ENCODE measurements around the gene ZNF664.
A peak's percentile ranks its signal among the peaks of the same experiment; 100 is the strongest.
"Not testable (repeated sequence)": the region's sequence is repeated elsewhere in the genome, so short reads cannot be mapped to it uniquely, and the experiment has no call there.

ZNF664 gene

DNA sequence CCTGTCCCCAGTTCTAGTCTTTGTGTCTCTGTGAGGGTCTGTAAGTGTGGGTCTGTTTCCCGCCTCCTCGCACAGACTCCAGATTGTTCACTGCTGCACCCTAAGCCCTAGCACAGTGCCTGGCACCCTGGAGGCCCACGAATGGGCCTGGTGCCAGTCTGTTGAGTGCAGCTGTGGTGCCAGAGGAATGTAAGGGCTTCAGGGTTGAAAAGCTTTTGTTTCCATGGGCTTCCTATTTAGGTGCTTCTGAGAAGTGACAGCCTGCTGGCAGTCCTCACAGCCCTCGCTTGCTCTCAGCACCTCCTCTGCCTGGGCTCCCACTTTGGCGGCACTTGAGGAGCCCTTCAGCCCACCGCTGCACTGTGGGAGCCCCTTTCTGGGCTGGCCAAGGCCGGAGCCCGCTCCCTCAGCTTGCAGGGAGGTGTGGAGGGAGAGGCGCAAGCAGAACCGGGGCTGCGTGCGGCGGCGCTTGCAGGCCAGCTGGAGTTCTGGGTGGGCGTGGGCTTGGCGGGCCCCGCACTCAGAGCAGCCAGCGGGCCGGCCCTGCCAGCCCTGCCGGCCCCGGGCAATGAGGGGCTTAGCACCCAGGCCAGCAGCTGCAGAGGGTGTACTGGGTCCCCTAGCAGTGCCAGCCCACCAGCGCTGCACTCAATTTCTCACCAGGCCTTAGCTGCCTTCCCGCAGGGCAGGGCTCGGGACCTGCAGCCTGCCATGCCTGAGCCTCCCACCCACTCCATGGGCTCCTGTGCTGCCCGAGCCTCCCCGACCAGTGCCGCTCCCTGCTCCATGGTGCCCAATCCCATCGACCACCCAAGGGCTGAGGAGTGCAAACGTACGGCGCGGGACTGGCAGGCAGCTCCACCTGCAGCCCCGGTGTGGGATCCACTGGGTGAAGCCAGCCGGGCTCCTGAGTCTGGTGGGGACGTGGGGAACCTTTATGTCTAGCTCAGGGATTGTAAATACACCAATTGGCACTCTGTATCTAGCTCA lies 26.2 kb upstream of the ZNF664 start:
- H3K27ac Mint-ChIP-seq, result peak overlapping the region; percentile 48
- not testable (repeated sequence) for ATAC-seq
- peaks cover 11% of the 10 kb centered on the region for H3K4me1 Mint-ChIP-seq

DNA sequence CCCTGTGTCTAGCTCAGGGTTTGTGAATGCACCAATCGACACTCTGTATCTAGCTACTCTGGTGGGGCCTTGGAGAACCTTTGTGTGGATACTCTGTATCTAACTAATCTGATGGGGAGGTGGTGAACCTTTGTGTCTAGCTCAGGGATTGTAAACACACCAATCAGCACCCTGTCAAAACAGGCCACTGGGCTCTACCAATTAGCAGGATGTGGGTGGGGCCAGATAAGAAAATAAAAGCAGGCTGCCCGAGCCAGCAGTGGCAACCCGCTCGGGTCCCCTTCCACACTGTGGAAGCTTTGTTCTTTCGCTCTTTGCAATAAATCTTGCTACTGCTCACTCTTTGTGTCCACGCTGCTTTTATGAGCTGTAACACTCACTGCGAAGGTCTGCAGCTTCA lies 25.5 kb upstream of the ZNF664 start:
- not testable (repeated sequence) for H3K27ac Mint-ChIP-seq; ATAC-seq; H3K4me3 Mint-ChIP-seq; H3K36me3 Mint-ChIP-seq; H3K9me3 Mint-ChIP-seq; DNase-seq (ENCODE audit: low spot score in 2 of 2)
- peaks cover 11% of the 10 kb centered on the region for H3K4me1 Mint-ChIP-seq

More for the DNA sequence above, 26.2 kb upstream of the ZNF664 start:
- not testable (repeated sequence) for H3K4me3 Mint-ChIP-seq; H3K9me3 Mint-ChIP-seq; DNase-seq (ENCODE audit: low spot score in 2 of 2)
- peaks cover 15% of the 10 kb centered on the region for H3K36me3 Mint-ChIP-seq

DNA sequence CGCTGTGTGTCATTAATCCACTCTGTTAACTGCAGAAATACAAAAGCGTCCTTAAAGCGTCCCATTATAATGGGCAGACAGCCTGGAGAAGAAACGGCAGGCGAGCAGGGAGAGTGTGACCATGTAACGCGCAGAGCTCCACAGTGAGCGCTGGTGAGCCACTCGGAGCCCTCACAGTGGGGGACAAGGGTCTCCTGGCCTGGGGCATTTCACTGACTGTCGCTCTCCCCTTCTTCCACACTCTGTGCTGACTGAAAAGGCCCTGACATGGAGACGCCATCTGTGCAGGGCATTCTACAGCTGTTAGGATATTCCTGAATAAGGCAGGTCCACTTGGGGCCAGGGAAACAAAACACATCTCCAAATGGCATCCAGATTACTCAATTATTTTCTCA lies 24.6 kb upstream of the ZNF664 start:
- Mint-ChIP-seq H3K9me3 (no peaks in the 10 kb centered on the region), H3K4me3 (no peak overlapping the region), H3K4me1 (peaks cover 11% of the 10 kb centered on the region), H3K27ac (no peak overlapping the region), H3K36me3 (peaks cover 6% of the 10 kb centered on the region)
- ATAC-seq (no peak), DNase-seq (ENCODE audit: low spot score in 2 of 2) (no peak)

DNA sequence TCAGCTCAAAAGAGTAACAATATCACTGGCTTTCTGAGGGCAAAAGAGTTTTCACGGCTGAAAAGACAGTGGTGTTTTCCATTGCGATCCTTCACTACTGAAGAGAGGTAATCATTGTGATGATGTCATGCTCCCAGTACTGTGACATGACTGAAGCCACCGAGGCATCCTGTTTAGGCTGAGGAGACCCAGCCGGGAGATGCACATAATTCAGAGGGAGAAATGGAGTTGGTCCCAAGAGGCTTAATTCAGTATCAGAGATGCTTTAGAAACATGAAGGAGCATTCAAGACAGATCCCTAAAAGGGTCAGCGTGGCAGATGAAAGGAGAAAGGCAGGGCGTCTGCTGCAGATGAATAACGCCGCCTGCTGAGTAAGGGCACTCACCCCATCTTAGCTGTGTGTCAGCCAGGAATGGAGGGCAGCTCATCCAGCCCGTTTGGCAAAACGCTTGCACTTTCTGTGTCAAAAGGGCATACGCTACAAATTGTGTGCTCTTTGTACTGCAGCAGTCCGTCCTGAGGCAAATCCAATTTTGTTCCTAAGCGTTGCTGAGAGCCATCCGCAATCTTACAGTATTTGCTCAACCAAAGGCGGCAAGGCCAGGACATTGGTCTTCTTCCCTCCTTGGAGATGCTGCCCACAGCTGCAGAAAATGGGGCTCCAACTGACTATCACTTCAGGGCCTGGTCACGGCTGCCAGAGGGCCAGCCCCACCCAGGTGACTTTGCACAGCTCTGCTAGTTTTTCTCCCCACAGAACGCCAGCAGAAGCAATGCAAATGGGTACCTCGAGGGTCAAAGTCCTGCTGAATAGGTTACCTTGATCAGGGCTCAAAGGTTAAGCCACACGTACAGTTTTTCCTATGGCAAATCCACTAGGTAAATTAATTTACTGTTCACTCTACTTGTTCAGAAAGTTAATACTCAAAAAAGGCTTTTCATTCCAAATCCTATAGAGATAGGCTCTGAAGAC lies 23.9 kb upstream of the ZNF664 start:
- DNase-seq (ENCODE audit: low spot score in 2 of 2) (no peak), ATAC-seq (no peak)
- H3K27ac Mint-ChIP-seq, result no peak overlapping the region
- no peak overlapping the region for H3K4me3 Mint-ChIP-seq
- peaks cover 11% of the 10 kb centered on the region for H3K4me1 Mint-ChIP-seq
- peaks cover 6% of the 10 kb centered on the region for H3K36me3 Mint-ChIP-seq
- H3K9me3 Mint-ChIP-seq, result no peaks in the 10 kb centered on the region

DNA sequence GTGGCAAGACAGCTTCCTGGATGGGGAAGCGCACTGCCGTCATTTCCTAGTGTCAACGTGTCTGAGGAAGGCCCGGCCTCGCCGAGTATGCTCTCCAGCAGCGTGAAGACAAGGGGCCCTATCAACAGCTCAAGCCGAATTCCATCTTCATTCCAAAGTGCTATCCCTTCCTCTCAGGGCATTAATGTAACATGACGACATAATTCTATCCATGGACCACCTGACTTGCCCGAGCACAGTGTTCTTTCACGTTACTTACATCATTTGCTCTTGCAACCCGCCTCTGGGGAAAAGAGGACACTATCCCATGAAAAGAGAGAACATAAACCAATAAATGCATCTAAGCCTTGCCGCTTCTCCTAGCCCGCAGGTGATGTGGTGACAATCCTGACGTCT lies 23.2 kb upstream of the ZNF664 start:
- ATAC-seq (no peak), DNase-seq (ENCODE audit: low spot score in 2 of 2) (no peak)
- peaks cover under 1% of the 10 kb centered on the region for H3K36me3 Mint-ChIP-seq
- no peak overlapping the region for H3K27ac Mint-ChIP-seq
- no peaks in the 10 kb centered on the region for H3K9me3 Mint-ChIP-seq
- no peak overlapping the region for H3K4me3 Mint-ChIP-seq
- H3K4me1 Mint-ChIP-seq, result peaks cover 6% of the 10 kb centered on the region

DNA sequence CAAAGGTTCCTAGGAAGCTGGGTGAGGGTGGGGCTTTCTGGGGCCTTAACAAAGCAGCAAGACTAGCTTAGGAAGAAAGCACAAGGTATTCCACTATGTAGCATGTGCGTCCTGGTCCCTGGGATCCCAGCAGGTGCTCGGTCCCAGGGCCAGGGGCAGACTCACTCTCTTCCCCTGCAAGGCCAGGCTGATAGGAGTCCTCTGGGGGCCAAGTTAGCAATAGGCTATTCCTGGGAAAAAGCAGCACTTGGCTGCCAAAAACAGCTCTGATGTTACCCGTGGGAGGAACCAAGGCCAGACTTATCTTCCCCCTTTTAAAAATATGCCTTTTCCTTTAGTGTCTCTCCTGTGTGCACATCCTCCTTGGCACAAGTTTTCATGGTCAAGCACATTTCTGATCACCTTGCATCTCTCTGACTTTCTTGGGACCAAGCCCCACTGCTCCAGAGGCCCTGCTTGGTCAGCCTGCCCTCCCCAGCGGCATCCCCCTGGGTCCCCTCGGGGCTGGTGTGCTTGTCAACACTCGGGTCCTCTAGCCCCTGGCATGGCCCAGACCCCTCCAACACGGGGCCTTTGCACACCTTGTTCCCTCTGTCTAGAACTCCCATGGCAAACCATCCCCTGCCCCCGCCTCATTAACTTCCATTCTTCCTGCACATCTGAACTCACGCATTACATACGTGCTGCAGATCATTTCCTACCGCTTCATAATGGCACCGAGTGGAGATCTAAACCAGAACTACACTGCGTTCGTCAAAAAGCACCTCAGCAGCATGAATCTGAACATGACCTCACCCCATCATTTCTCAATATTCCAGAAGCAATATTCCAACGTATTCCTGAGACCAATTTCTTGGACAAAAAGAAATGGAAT lies 22.3 kb upstream of the ZNF664 start:
- H3K27ac Mint-ChIP-seq, result no peak overlapping the region

DNA sequence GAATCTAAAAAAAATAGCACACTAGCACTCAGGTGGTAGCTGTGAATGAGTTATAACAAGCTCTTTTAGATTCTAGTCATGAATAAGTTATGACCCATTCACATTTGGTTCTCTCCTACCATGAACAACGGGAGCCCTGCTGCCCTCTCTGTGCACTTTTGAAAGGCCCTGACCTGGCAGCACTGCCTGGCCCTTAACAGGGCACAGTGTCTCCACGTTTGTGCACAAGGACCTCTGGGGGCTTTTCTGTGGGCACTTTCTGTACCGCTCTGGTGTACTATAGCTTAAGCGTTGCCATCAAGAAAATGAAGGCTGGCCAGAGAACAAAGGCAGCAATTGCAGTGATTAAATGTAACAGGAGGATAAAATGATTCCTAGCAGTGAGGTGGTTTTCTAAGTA lies 21.5 kb upstream of the ZNF664 start:
- no peak for ATAC-seq
- Mint-ChIP-seq H3K27ac (no peak overlapping the region), H3K4me3 (no peak overlapping the region), H3K9me3 (no peaks in the 10 kb centered on the region), H3K36me3 (no peaks in the 10 kb centered on the region), H3K4me1 (peaks cover 6% of the 10 kb centered on the region)
- no peak for DNase-seq (ENCODE audit: low spot score in 2 of 2)

More for the DNA sequence above, 22.3 kb upstream of the ZNF664 start:
- Mint-ChIP-seq H3K36me3 (no peaks in the 10 kb centered on the region), H3K9me3 (no peaks in the 10 kb centered on the region), H3K4me3 (no peak overlapping the region), H3K4me1 (peaks cover 6% of the 10 kb centered on the region)
- ATAC-seq, result no peak
- DNase-seq (ENCODE audit: low spot score in 2 of 2), result no peak

DNA sequence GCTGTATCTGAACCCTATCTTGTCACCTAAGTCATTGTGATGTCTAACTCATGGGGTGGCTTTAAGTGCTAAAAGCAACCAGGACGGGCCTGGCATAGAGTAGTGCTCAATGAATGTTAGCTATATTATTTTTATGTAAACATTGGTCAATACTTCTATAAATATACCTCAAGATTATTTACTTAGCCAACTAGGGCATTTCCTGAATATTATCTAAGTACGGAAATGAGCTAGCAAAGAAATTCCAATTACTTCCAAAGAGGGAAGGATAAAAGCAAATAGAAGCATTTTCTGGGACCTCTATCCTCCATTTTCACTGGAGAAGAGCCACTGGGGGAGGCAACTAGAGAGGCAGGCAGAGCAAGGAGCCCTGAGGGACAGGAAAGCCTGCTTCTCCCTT lies 21.0 kb upstream of the ZNF664 start:
- H3K27ac Mint-ChIP-seq, result no peak overlapping the region
- no peak overlapping the region for H3K4me3 Mint-ChIP-seq
- DNase-seq (ENCODE audit: low spot score in 2 of 2) (no peak), ATAC-seq (no peak)
- H3K4me1 Mint-ChIP-seq, result peaks cover 6% of the 10 kb centered on the region
- H3K9me3 Mint-ChIP-seq, result no peaks in the 10 kb centered on the region
- no peaks in the 10 kb centered on the region for H3K36me3 Mint-ChIP-seq

DNA sequence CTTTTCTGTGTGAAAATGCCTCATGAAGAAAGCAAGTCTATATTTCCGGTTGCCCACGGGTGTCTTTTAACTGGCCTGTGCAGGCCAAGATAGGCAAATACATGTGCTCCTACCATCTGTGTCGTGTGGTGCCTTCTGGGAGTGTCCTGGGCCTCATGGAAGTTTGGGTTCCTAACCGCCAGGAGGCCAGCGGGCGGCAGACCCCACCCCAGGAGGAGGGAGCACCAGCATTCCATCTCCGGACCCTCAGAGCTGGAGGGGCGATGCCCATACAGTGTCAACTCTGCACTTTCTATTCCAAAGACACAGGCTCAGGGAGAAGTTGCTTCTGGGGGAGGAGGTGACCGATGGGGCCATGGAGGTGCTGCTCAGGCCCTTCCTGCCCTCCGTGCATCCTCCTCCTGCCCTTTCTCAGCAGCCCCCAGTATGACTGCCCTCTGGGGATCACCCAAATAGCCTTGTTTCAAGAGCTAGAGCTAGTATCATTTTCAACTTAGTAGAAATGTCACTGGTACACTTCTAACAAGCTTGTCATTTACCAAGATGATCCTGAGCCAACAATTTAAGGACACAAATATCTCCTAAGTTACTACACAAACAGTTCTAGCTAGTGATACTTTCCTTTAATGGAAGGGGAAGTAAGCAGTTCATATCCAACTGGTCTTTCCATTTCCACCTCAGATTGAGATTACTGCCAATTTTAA lies 18.2 kb upstream of the ZNF664 start:
- Mint-ChIP-seq H3K36me3 (peaks cover 6% of the 10 kb centered on the region), H3K4me1 (no peaks in the 10 kb centered on the region), H3K9me3 (no peaks in the 10 kb centered on the region), H3K27ac (no peak overlapping the region), H3K4me3 (no peak overlapping the region)
- DNase-seq (ENCODE audit: low spot score in 2 of 2) (peak in 1 of 2 donors; percentile 35), ATAC-seq (no peak)

DNA sequence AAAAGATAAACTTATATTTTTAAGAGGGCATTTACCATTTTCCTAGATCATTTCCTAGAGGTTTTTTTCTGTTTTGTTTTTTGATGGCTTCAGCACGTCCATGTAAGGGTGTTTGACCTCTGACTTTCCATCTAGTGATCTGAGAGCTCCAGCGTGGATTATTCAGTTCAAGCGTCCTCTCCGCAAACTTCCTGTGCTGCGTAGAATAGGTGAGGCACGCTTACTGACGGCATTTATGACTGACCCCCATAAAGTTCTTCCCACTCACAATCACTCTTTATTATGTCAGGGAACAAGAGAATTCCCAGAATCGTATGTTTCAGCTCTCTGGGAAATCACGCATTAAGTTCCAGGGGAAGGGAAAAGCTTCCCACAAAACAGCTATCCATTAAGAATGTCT lies 16.8 kb upstream of the ZNF664 start:
- H3K4me1 Mint-ChIP-seq, result no peaks in the 10 kb centered on the region
- no peak overlapping the region for H3K27ac Mint-ChIP-seq
- H3K4me3 Mint-ChIP-seq, result no peak overlapping the region
- ATAC-seq, result no peak
- peak in 1 of 2 donors; percentile 37 for DNase-seq (ENCODE audit: low spot score in 2 of 2)
- H3K9me3 Mint-ChIP-seq, result no peaks in the 10 kb centered on the region
- peaks cover 6% of the 10 kb centered on the region for H3K36me3 Mint-ChIP-seq

DNA sequence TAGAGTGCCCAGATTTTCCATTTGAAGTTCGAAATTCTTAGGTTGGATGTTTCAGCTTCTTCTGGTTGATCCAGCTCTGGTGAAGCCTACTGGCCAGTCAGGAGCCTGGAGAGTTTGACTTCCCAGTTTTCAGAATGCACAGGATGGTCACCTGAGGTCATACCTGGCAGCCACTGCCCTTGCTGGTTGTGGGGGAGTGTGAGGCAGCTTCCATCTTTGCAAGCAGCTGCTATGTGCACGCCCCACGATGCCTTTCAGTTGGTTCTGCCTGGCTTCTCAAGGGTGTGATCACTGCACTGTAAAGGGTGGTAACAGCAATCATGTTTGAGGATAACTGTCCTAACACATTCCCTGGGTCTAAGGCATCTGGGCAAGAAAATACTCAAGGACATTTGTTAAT lies 15.8 kb upstream of the ZNF664 start:
- Mint-ChIP-seq H3K9me3 (no peaks in the 10 kb centered on the region), H3K4me3 (no peak overlapping the region), H3K4me1 (no peaks in the 10 kb centered on the region), H3K36me3 (peaks cover 6% of the 10 kb centered on the region), H3K27ac (no peak overlapping the region)
- peak in 1 of 2 donors; percentile 37 for DNase-seq (ENCODE audit: low spot score in 2 of 2)
- ATAC-seq, result no peak

DNA sequence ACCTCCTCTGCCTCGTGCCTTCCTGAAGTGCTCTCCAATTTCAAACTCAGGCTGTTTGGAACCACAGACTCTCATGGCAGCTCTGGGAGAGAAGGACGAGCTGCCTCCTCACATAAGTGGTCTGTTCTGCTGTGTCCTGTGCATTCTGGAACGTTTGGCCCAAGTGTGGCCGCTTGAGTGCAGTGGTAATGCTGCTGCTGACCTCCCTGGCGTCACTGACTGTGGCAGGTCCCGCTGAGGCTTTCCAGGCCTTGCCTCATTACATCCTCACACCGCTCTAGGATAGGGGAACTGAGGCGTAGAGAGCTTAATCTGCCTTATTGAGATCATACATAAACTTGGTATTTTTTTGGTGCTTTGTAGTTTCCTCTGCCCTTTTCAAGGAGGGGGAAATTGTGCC lies 14.6 kb upstream of the ZNF664 start:
- Mint-ChIP-seq H3K36me3 (peaks cover 6% of the 10 kb centered on the region), H3K9me3 (no peaks in the 10 kb centered on the region), H3K4me3 (no peak overlapping the region), H3K4me1 (peaks cover 10% of the 10 kb centered on the region), H3K27ac (no peak overlapping the region)
- ATAC-seq (no peak), DNase-seq (ENCODE audit: low spot score in 2 of 2) (peak in 1 of 2 donors; percentile 25)

DNA sequence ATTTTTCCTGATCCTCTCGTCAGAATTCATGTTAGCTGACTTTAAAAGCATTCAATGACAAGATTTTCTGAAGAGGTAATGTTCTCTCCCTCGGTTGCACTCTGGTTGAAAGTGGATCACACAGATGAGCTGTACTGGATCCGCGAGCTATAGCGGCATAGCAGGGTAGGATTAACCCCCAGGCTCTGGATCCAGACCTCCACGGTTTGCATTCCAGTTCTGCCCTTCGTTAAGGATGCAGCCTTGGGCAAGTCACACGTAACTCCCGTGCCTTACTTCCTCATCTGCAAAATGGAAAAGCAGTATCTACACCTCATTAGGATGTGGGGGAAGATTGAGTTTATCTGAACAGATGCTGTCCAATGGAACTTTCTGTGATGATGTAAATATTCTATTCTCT lies 14.1 kb upstream of the ZNF664 start:
- Mint-ChIP-seq H3K27ac (no peak overlapping the region), H3K36me3 (peaks cover 6% of the 10 kb centered on the region), H3K4me3 (no peak overlapping the region), H3K4me1 (peaks cover 10% of the 10 kb centered on the region), H3K9me3 (no peaks in the 10 kb centered on the region)
- no peak for ATAC-seq
- peak in 1 of 2 donors; percentile 37 for DNase-seq (ENCODE audit: low spot score in 2 of 2)

DNA sequence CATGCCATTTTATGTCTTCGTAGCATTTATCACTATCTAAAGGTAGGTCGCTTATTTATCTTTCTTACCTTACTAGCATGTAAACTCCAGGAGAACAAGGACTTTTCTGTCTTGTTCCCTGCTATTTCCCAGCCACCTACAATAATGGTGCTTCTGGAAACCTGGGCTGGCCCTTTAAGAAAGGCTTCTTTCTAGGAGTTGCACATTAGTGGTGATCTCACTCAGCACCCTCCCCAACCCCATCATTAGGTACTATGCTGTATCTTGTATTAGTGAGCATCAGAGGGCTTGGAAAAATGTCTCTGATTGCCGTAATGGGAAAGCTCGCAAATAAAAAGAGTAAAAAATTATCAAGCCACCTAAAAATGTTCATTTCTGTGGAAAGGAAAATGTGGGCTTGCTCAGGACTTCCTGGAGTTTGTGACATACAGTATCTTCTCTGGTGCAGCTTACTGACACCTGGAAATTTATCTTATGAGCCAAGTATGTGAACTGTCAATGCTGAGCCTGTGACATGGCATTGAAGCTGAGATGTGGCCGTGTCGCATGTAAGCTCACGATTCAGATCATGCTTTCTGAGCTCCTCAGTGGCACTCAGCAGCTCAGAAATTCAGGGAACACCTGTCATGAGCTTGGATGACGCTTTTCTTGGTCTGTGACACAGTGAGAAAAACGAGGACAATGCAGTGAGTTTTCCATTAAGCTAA lies 12.8 kb upstream of the ZNF664 start:
- DNase-seq (ENCODE audit: low spot score in 2 of 2), result no peak
- peaks cover 6% of the 10 kb centered on the region for H3K36me3 Mint-ChIP-seq
- H3K9me3 Mint-ChIP-seq, result no peaks in the 10 kb centered on the region
- ATAC-seq, result no peak
- no peak overlapping the region for H3K4me3 Mint-ChIP-seq
- no peak overlapping the region for H3K27ac Mint-ChIP-seq
- peaks cover 10% of the 10 kb centered on the region for H3K4me1 Mint-ChIP-seq
